Cardiac atrium fibroblast (primary cell): ENCODE measurements around the gene ZFP14. TPM values are rescaled to one million over a fixed set of nuclear protein-coding genes. Genes with fewer than 3 reads are reported as not detected.

ENCODE experiments used
- total RNA-seq: library from RNA; depleted of rRNA; stranded (reverse); fragments of >200 nt; gene quantifications from 2 replicates; pipeline ENCODE4 v1.2.3, GENCODE V29; 2015

The ZFP14 gene
- total RNA-seq: 0.72 and 0.81 TPM in 2 replicates

GRCh38 chr19:36378625-36379509 is at the start of gene ZFP14:
Gene ZFP14, minus strand, starts transcription at chr19:36379201. Its CDS starts 11,309 bp downstream, at chr19:36367892.

GRCh38 chr19:36418287-36419001 is 39.4 kb upstream of the ZFP14 start, which contains the start of gene ZFP82:
Gene ZFP82, minus strand, starts transcription at chr19:36418644. Its CDS starts 8,855 bp downstream, at chr19:36409789.

Other genes starting within 250 kb of the ZFP14 start
- gene CAPNS1, start 239.1 kb downstream of the ZFP14 start, total RNA-seq: 270 and 285 TPM in 2 replicates
- 29.1 and 35.2 TPM in 2 replicates for gene COX7A1, start 226.8 kb downstream of the ZFP14 start, total RNA-seq
- 2.3 and 3.6 TPM in 2 replicates for gene ZNF565, start 164.5 kb downstream of the ZFP14 start, total RNA-seq
- 46.0 and 77.9 TPM in 2 replicates for gene ZNF146, start 164.1 kb downstream of the ZFP14 start, total RNA-seq
- gene ZFP82, start 39.4 kb upstream of the ZFP14 start, total RNA-seq: 4.0 and 9.1 TPM in 2 replicates
- 2.8 and 9.9 TPM in 2 replicates for gene ZNF566, start 110.4 kb upstream of the ZFP14 start, total RNA-seq
- 4.2 and 7.3 TPM in 2 replicates for gene ZNF260, start 149.1 kb upstream of the ZFP14 start, total RNA-seq
- gene ZNF529, start 194.1 kb upstream of the ZFP14 start, total RNA-seq: 12.0 and 13.7 TPM in 2 replicates
- 4.5 and 8.3 TPM in 2 replicates for gene ZNF382, start 226.1 kb upstream of the ZFP14 start, total RNA-seq